ENCODE results near the gene ERCC4. TPM values are rescaled to one million over a fixed set of nuclear protein-coding genes. Genes with fewer than 3 reads are reported as not detected.

Gene ERCC4
- total and polyA plus RNA-seq, 4 donors = 1.5 to 11.2 (median 6.3) TPM

DNA sequence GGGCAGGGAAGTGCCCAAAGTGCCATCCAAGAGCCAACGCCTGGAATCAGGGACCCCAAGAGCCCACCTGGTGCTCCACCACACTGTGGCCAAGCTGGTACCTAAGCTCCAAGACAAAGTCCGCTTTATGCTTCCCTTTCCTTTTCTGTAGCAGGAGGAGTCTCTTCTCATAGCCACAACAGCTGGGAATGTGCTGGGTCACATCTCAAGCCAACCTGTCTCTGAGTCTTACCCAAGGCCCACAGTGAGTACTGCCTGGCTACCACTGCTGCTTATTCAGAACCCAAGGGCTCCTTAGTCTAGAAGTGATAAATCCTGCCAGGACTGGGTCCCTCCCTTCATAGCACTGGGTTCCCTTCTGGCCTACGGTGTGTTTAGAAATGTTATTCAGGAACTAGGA is 49.8 kb downstream of the ERCC4 start:
- 95 to 96% methylated on average over 3 of the region's 3 CpGs for WGBS, 2 donors
- Histone ChIP-seq H3K27ac (ENCODE audit: low read depth in 1 of 2, low read length in 1 of 2) (no peak overlapping the region), H3K9me3 (ENCODE audit: control insufficient read depth in 4 of 4, insufficient read depth in 3 of 4, low read length in 3 of 4) (peaks cover 0 to 3% (median 0%) of the 10 kb centered on the region in 4 donors), H3K36me3 (ENCODE audit: control insufficient read depth in 4 of 4, insufficient read depth in 4 of 4, low read length in 4 of 4) (no peaks in the 10 kb centered on the region), H3K4me1 (ENCODE audit: control insufficient read depth in 5 of 5, insufficient read depth in 5 of 5, low read length in 5 of 5) (no peaks in the 10 kb centered on the region), H3K4me3 (no peak overlapping the region), H3K27me3 (ENCODE audit: control insufficient read depth in 3 of 3, insufficient read depth in 3 of 3, low read length in 2 of 3) (no peaks in the 10 kb centered on the region), H3K9ac (ENCODE audit: insufficient read depth in 1 of 2, low read length in 2 of 2) (no peak overlapping the region)
- no peak for ATAC-seq (ENCODE audit: insufficient read depth, low FRiP score)
- no peak for TF ChIP-seq CTCF (IDR thresholded peaks at IDR 0.05; ENCODE audit: control extremely low read depth, extremely low read depth)
- DNase-seq = no peak

- no peaks in the 10 kb centered on the region for H3K27me3 ChIP-seq (ENCODE audit: control insufficient read depth in 3 of 3, insufficient read depth in 3 of 3, low read length in 2 of 3)
- no peaks in the 10 kb centered on the region for H3K4me1 ChIP-seq (ENCODE audit: control insufficient read depth in 5 of 5, insufficient read depth in 5 of 5, low read length in 5 of 5)
- no peak overlapping the region for H3K27ac ChIP-seq (ENCODE audit: low read depth in 1 of 2, low read length in 1 of 2)
- TF ChIP-seq CTCF (IDR thresholded peaks at IDR 0.05; ENCODE audit: control extremely low read depth, extremely low read depth) = no peak
- DNase-seq (no peak), ATAC-seq (ENCODE audit: insufficient read depth, low FRiP score) (no peak)
- H3K36me3 ChIP-seq (ENCODE audit: control insufficient read depth in 4 of 4, insufficient read depth in 4 of 4, low read length in 4 of 4) = no peaks in the 10 kb centered on the region
- H3K4me3 ChIP-seq = no peak overlapping the region
- no peak overlapping the region for H3K9ac ChIP-seq (ENCODE audit: insufficient read depth in 1 of 2, low read length in 2 of 2)
- peaks cover 0 to 3% (median 0%) of the 10 kb centered on the region in 4 donors for H3K9me3 ChIP-seq (ENCODE audit: control insufficient read depth in 4 of 4, insufficient read depth in 3 of 4, low read length in 3 of 4)
Observed at GRCh38 chr16:13970708-13971422, 50.9 kb downstream of the ERCC4 start.

GRCh38 chr16:13973321-13974023 is 53.5 kb downstream of the ERCC4 start:
- no peak for TF ChIP-seq CTCF (IDR thresholded peaks at IDR 0.05; ENCODE audit: control extremely low read depth, extremely low read depth)
- WGBS, 2 donors = 91 to 96% methylated on average over 9 of the region's 9 CpGs
- Histone ChIP-seq H3K27ac (ENCODE audit: low read depth in 1 of 2, low read length in 1 of 2) (no peak overlapping the region), H3K36me3 (ENCODE audit: control insufficient read depth in 4 of 4, insufficient read depth in 4 of 4, low read length in 4 of 4) (no peaks in the 10 kb centered on the region), H3K4me1 (ENCODE audit: control insufficient read depth in 5 of 5, insufficient read depth in 5 of 5, low read length in 5 of 5) (no peaks in the 10 kb centered on the region), H3K4me3 (no peak overlapping the region), H3K9ac (ENCODE audit: insufficient read depth in 1 of 2, low read length in 2 of 2) (no peak overlapping the region), H3K9me3 (ENCODE audit: control insufficient read depth in 4 of 4, insufficient read depth in 3 of 4, low read length in 3 of 4) (no peaks in the 10 kb centered on the region), H3K27me3 (ENCODE audit: control insufficient read depth in 3 of 3, insufficient read depth in 3 of 3, low read length in 2 of 3) (no peaks in the 10 kb centered on the region)
- no peak for ATAC-seq (ENCODE audit: insufficient read depth, low FRiP score)
- DNase-seq = no peak

Measured in lung (tissue), 12 donors.